HepG2 (cell line): ENCODE results near the gene CAPN11. TPM values are rescaled to one million over a fixed set of nuclear protein-coding genes. Genes with fewer than 3 reads are reported as not detected.

ENCODE experiments used
- E2F2 ChIP-seq: sonication (generic); formaldehyde crosslinking; IDR thresholded peaks from 2 replicates; pipeline ENCODE4 v1.4.0; 2020; ENCODE audit warnings: missing genetic modification reagents, borderline replicate concordance
- FUBP1 ChIP-seq: sonication (generic); formaldehyde crosslinking; IDR thresholded peaks from 2 replicates; pipeline ENCODE4 v1.5.1; 2020; ENCODE audit warnings: missing genetic modification reagents, mild to moderate bottlenecking, borderline replicate concordance
- HBP1 ChIP-seq: IDR thresholded peaks from 2 replicates; pipeline ENCODE4 v1.6.1; 2016; ENCODE audit warnings: low read depth, control low read depth
- MED1 ChIP-seq: sonication (generic); formaldehyde crosslinking; IDR thresholded peaks from 2 replicates; pipeline ENCODE4 v1.4.0; 2020; ENCODE audit warnings: missing genetic modification reagents
- MNT ChIP-seq: fragments of 450-650 bp; IDR thresholded peaks from 2 replicates; pipeline ENCODE4 v1.6.1; 2016
- NFKBIZ ChIP-seq: IDR thresholded peaks from 2 replicates; pipeline ENCODE4 v1.6.1; 2018; ENCODE audit warnings: missing genetic modification reagents, missing compliant biosample characterization
- PCBP1 ChIP-seq: fragments of 200-400 bp; formaldehyde crosslinking; IDR thresholded peaks from 2 replicates; pipeline ENCODE4 v1.6.1; 2017; ENCODE audit warnings: mild to moderate bottlenecking, low read depth, low read length, borderline replicate concordance
- PHF20 ChIP-seq: sonication (generic); formaldehyde crosslinking; IDR thresholded peaks from 2 replicates; pipeline ENCODE4 v1.5.0; 2020; ENCODE audit warnings: mild to moderate bottlenecking, missing genetic modification reagents
- PITX1 ChIP-seq: sonication (generic); formaldehyde crosslinking; IDR thresholded peaks from 2 replicates; pipeline ENCODE4 v1.5.1; 2020; ENCODE audit warnings: mild to moderate bottlenecking, missing genetic modification reagents
- RFXANK ChIP-seq: IDR thresholded peaks from 2 replicates; pipeline ENCODE4 v1.6.1; 2016
- SRF ChIP-seq: IDR thresholded peaks from 2 replicates; pipeline ENCODE4 v1.6.1; 2011; ENCODE audit warnings: mild to moderate bottlenecking, low read depth, low read length, moderate library complexity
- ZBTB3 ChIP-seq: sonication (generic); formaldehyde crosslinking; IDR thresholded peaks from 2 replicates; pipeline ENCODE4 v1.4.0; 2020; ENCODE audit warnings: low read depth, mild to moderate bottlenecking, moderate library complexity, missing genetic modification reagents, borderline replicate concordance
- ZNF263 ChIP-seq: sonication (generic); formaldehyde crosslinking; IDR thresholded peaks from 2 replicates; pipeline ENCODE4 v1.4.0; 2020; ENCODE audit warnings: missing genetic modification reagents
- ZNF34 ChIP-seq: sonication (generic); formaldehyde crosslinking; IDR thresholded peaks from 2 replicates; pipeline ENCODE4 v1.4.0; 2020; ENCODE audit warnings: mild to moderate bottlenecking, missing genetic modification reagents, borderline replicate concordance
- ZNF746 ChIP-seq: sonication (generic); formaldehyde crosslinking; IDR thresholded peaks from 2 replicates; pipeline ENCODE4 v1.8.0; 2022; ENCODE audit warnings: mild to moderate bottlenecking, missing genetic modification reagents
- ZNF83 ChIP-seq: sonication (generic); formaldehyde crosslinking; IDR thresholded peaks from 2 replicates; pipeline ENCODE4 v1.4.0; 2020; ENCODE audit warnings: missing genetic modification reagents, mild to moderate bottlenecking, borderline replicate concordance
- polyA plus RNA-seq, 8 experiments: library from polyadenylated mRNA; depleted of rRNA in 3 of 8; stranded (reverse) in 7 of 8; unstranded in 1 of 8; fragments of >200 nt; fragmentation: Illumina TruSeq in 4 of 8; extraction: Trizol in 4 of 8; gene quantifications; 2 replicates each; pipeline versions ENCODE4 v1.2.1 to v1.2.3, GENCODE V29; 2011 to 2016; ENCODE audit warnings: low read depth in 4 of 8, missing spikeins in 1 of 8, mixed read lengths in 1 of 8; ENCODE audit not compliant: insufficient read depth in 1 of 8
- total RNA-seq, 5 experiments: library from RNA; depleted of rRNA; stranded (reverse); fragments of >200 nt; fragmentation: Illumina TruSeq; extraction: Trizol; gene quantifications; 2 replicates each; pipeline ENCODE4 v1.2.3, GENCODE V29; 2016; ENCODE audit warnings: low read depth in 1 of 5
- TF ChIP-seq, protein P1 (sequence below): IDR thresholded peaks from 2 replicates; pipeline ENCODE4 v1.6.1; 2016

The CAPN11 gene
- total and polyA plus RNA-seq, 2 of the 13 experiments (the other 11 are each of a cell fraction or from before 2014, with no cell fraction given) = 0.07 to 0.11 TPM

- TF ChIP-seq PITX1 (CRISPR knock-in tag) (0 out of 2 replicates have a peak, but pooled peaks have one; percentile 28), HBP1 (CRISPR knock-in tag) (no peak), ZNF746 (no peak), FUBP1 (CRISPR knock-in tag) (no peak), MED1 (CRISPR knock-in tag) (no peak), ZNF34 (CRISPR knock-in tag) (no peak), ZNF83 (CRISPR knock-in tag) (no peak), ZBTB3 (no peak; the same call in 1 of the 2 replicates), E2F2 (no peak), NFKBIZ (CRISPR knock-in tag) (no peak), PHF20 (no peak), SRF (no peak), ZNF263 (CRISPR knock-in tag) (peak; percentile 83), PCBP1 (no peak), RFXANK (CRISPR knock-in tag) (no peak), MNT (no peak)
- TF ChIP-seq, protein P1, sequence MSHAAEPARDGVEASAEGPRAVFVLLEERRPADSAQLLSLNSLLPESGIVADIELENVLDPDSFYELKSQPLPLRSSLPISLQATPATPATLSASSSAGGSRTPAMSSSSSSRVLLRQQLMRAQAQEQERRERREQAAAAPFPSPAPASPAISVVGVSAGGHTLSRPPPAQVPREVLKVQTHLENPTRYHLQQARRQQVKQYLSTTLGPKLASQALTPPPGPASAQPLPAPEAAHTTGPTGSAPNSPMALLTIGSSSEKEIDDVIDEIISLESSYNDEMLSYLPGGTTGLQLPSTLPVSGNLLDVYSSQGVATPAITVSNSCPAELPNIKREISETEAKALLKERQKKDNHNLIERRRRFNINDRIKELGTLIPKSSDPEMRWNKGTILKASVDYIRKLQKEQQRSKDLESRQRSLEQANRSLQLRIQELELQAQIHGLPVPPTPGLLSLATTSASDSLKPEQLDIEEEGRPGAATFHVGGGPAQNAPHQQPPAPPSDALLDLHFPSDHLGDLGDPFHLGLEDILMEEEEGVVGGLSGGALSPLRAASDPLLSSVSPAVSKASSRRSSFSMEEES (CRISPR knock-in tag) = no peak
Measured at GRCh38 chr6:44207966-44208365, 49.3 kb downstream of the CAPN11 start (continued).
